GM23338 (cell line): ENCODE measurements around the gene CXCL1. TPM values are rescaled to one million over a fixed set of nuclear protein-coding genes. Genes with fewer than 3 reads are reported as not detected.

Source experiments
- ATAC-seq: fragments of 200-7000 bp; cut with Tn5 transposase; 3 replicates; pipeline ENCODE4 v1.9.1; 2020
- DNase-seq: peaks from one replicate; pipeline ENCODE4 v3.0.0-alpha.2; 2015; ENCODE audit warnings: low spot score
- H2AFZ ChIP-seq: fragments of 200-600 bp; sonication (generic); 2 replicates; pipeline ENCODE4 v1.8.0; 2016; ENCODE audit warnings: antibody characterized with exemption, mild to moderate bottlenecking, moderate library complexity
- H3F3A ChIP-seq: fragments of 200-600 bp; sonication (generic); replicated peaks from 2 replicates; pipeline ENCODE4 v1.8.0; 2017; ENCODE audit warnings: antibody characterized with exemption, mixed run types, low read depth
- H3K27ac ChIP-seq: fragments of 200-600 bp; sonication (generic); 2 replicates; pipeline ENCODE4 v1.6.1; 2016; ENCODE audit warnings: low read depth
- H3K27me3 ChIP-seq: fragments of 200-600 bp; sonication (generic); 2 replicates; pipeline ENCODE4 v1.8.0; 2016; ENCODE audit warnings: mild to moderate bottlenecking, mixed run types, moderate library complexity; ENCODE audit not compliant: insufficient read depth
- H3K36me3 ChIP-seq: fragments of 200-600 bp; sonication (generic); 2 replicates; pipeline ENCODE4 v1.8.0; 2016; ENCODE audit warnings: mild to moderate bottlenecking; ENCODE audit not compliant: insufficient read depth
- H3K4me1 ChIP-seq: fragments of 200-600 bp; sonication (generic); 2 replicates; pipeline ENCODE4 v1.8.0; 2016; ENCODE audit warnings: mild to moderate bottlenecking, moderate library complexity; ENCODE audit not compliant: insufficient read depth
- H3K4me2 ChIP-seq: fragments of 200-600 bp; sonication (generic); 2 replicates; pipeline ENCODE4 v1.7.1; 2017; ENCODE audit warnings: mixed run types
- H3K4me3 ChIP-seq: fragments of 200-600 bp; sonication (generic); 2 replicates; pipeline ENCODE4 v1.6.1; 2016; ENCODE audit warnings: mixed run types
- H3K79me2 ChIP-seq: fragments of 200-600 bp; sonication (generic); replicated peaks from 2 replicates; pipeline ENCODE4 v1.8.0; 2017; ENCODE audit warnings: mild to moderate bottlenecking; ENCODE audit not compliant: insufficient read depth
- H3K9me2 ChIP-seq: fragments of 200-600 bp; sonication (generic); 2 replicates; pipeline ENCODE4 v1.8.0; 2017; ENCODE audit not compliant: insufficient read depth
- H4K20me1 ChIP-seq: fragments of 200-600 bp; sonication (generic); replicated peaks from 2 replicates; pipeline ENCODE4 v1.8.0; 2017; ENCODE audit warnings: mild to moderate bottlenecking; ENCODE audit not compliant: insufficient read depth
- H3K27ac Mint-ChIP-seq: 2 replicates; pipeline ENCODE4 v1.8.0; 2020; ENCODE audit warnings: inconsistent platforms, mild to moderate bottlenecking, moderate library complexity, mixed read lengths
- H3K27me3 Mint-ChIP-seq: 3 replicates; pipeline ENCODE4 v1.8.0; 2022; ENCODE audit warnings: low read depth, mild to moderate bottlenecking, moderate library complexity, mixed read lengths, inconsistent platforms; ENCODE audit not compliant: insufficient read depth, poor library complexity
- H3K36me3 Mint-ChIP-seq: 3 replicates; pipeline ENCODE4 v1.8.0; 2021; ENCODE audit warnings: low read depth, mild to moderate bottlenecking, inconsistent platforms, moderate library complexity, mixed read lengths
- H3K4me1 Mint-ChIP-seq: 3 replicates; pipeline ENCODE4 v1.8.0; 2020; ENCODE audit warnings: mild to moderate bottlenecking, inconsistent platforms, mixed read lengths
- H3K4me3 Mint-ChIP-seq: 3 replicates; pipeline ENCODE4 v1.8.0; 2021; ENCODE audit warnings: moderate library complexity, mild to moderate bottlenecking, inconsistent platforms, mixed read lengths
- H3K9me3 Mint-ChIP-seq: 3 replicates; pipeline ENCODE4 v1.8.0; 2020; ENCODE audit warnings: moderate library complexity, mild to moderate bottlenecking, inconsistent platforms, mixed read lengths
- CREB1 ChIP-seq: fragments of 250-450 bp; sonication (Bioruptor Pico); IDR thresholded peaks from 2 replicates; pipeline ENCODE4 v1.5.0; 2020; ENCODE audit warnings: low read depth, mild to moderate bottlenecking, moderate library complexity
- EZH2 ChIP-seq: fragments of 200-600 bp; sonication (generic); IDR thresholded peaks from one replicate; pipeline ENCODE4 v1.8.0; 2017; ENCODE audit warnings: antibody characterized with exemption, mild to moderate bottlenecking, low read depth; ENCODE audit not compliant: unreplicated experiment
- EZH2phosphoT487 ChIP-seq: fragments of 200-600 bp; sonication (generic); IDR thresholded peaks from one replicate; pipeline ENCODE4 v1.8.1; 2018; ENCODE audit warnings: antibody characterized with exemption; ENCODE audit not compliant: unreplicated experiment
- JUNB ChIP-seq: IDR thresholded peaks from one replicate; pipeline ENCODE4 v1.6.1; 2016; ENCODE audit warnings: antibody characterized with exemption; ENCODE audit not compliant: unreplicated experiment
- POLR2AphosphoS5 ChIP-seq: IDR thresholded peaks from 2 replicates; pipeline ENCODE4 v1.6.1; 2016; ENCODE audit warnings: antibody characterized with exemption, low read depth
- REST ChIP-seq: IDR thresholded peaks from one replicate; pipeline ENCODE4 v1.6.1; 2018; ENCODE audit warnings: antibody characterized with exemption; ENCODE audit not compliant: unreplicated experiment
- STAT1 ChIP-seq: IDR thresholded peaks from one replicate; pipeline ENCODE4 v1.6.1; 2016; ENCODE audit warnings: antibody characterized with exemption; ENCODE audit not compliant: unreplicated experiment
- ZNF114 ChIP-seq: fragments of 250-450 bp; sonication (Bioruptor Pico); IDR thresholded peaks from 2 replicates; pipeline ENCODE4 v1.5.0; 2020; ENCODE audit warnings: mild to moderate bottlenecking, moderate library complexity
- ZNF331 ChIP-seq: fragments of 250-450 bp; sonication (Bioruptor Pico); IDR thresholded peaks from 2 replicates; pipeline ENCODE4 v1.5.0; 2020; ENCODE audit warnings: low read depth, mild to moderate bottlenecking, moderate library complexity
- polyA plus RNA-seq: library from polyadenylated mRNA; unstranded; fragments of >200 nt; fragmentation: Nextera tagmentation; extraction: Ambion mirVana; gene quantifications from 2 replicates; pipeline ENCODE4 v1.2.1, GENCODE V29; 2016
- total RNA-seq: library from RNA; depleted of rRNA; stranded (reverse); fragments of >200 nt; shearing (Covaris generic); gene quantifications from 2 replicates; pipeline ENCODE4 v1.2.3, GENCODE V29; 2014
- TF ChIP-seq, protein P1 (sequence below), 2 experiments: fragments of 200-600 bp in 1 of 2; sonication (generic) in 1 of 2; conservative IDR thresholded peaks; 2 replicates each; pipeline versions ENCODE4 v1.5.1 to v1.6.1; 2016 to 2017; ENCODE audit warnings: antibody characterized with exemption in 2 of 2, low read depth in 2 of 2, mild to moderate bottlenecking in 2 of 2, moderate library complexity in 1 of 2
- TF ChIP-seq, protein P2 (sequence below): IDR thresholded peaks from 2 replicates; pipeline ENCODE4 v1.6.1; 2016; ENCODE audit warnings: antibody characterized with exemption

CXCL1 gene
- total and polyA plus RNA-seq, 2 experiments from 2014 or later: 1.6 to 2.5 TPM

DNA sequence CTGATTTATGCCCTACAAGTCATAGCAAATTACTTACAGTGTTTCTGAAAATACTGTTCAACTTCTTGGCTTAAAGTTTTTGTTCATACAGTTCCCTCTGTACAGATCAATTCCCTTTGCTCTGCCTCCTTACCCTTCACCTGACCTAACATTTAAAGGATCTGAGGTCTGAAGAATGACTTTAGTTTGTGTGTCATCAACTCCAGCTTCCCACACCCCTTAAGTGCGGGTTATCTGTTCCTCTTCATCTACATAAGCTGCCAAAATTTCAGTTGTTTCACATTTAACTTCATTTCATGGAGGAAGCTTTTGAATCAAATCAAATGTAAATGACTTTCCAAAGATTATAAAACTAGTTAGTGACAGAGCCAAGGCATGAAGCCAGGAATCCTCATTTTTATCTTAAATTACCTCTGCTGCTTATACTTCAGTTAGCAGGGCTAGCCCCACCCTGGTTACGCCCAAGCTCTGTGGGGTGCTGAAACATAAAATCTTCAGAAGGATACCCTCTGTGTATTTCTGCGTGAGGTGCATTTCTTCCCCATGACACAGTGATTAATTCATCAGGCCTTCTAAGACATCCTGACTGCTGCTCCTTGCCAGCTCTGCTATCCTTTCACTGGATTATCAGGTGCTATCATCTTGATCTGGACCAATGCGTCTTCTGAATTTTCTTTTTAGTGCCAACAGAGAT is 16.5 kb downstream of the CXCL1 start:
- H3K27ac ChIP-seq: no peak overlapping the region
- H3K27ac Mint-ChIP-seq: no peak overlapping the region
- H3K9me2 ChIP-seq: no peaks in the 10 kb centered on the region
- DNase-seq (no peak), ATAC-seq (no peak)
- H3K27me3 ChIP-seq: no peaks in the 10 kb centered on the region
- H3K9me3 Mint-ChIP-seq: no peaks in the 10 kb centered on the region
- H3K4me3 Mint-ChIP-seq: no peak overlapping the region
- TF ChIP-seq ZNF114 (no peak), ZNF331 (CRISPR knock-in tag) (no peak), EZH2phosphoT487 (no peak)
- H3K4me1 ChIP-seq: no peaks in the 10 kb centered on the region
- H3K36me3 Mint-ChIP-seq: no peaks in the 10 kb centered on the region
- H3K36me3 ChIP-seq: no peaks in the 10 kb centered on the region
- H3K4me3 ChIP-seq: no peak overlapping the region
- no peaks in the 10 kb centered on the region for H3K27me3 Mint-ChIP-seq
- H3K4me2 ChIP-seq: no peak overlapping the region
- H2AFZ ChIP-seq: peak overlapping the region; percentile 67
- H3K79me2 ChIP-seq: no peaks in the 10 kb centered on the region
- no peaks in the 10 kb centered on the region for H3F3A ChIP-seq
- peaks cover 3% of the 10 kb centered on the region; the same call in 2 of the 3 replicates for H3K4me1 Mint-ChIP-seq
- no peaks in the 10 kb centered on the region for H4K20me1 ChIP-seq

DNA sequence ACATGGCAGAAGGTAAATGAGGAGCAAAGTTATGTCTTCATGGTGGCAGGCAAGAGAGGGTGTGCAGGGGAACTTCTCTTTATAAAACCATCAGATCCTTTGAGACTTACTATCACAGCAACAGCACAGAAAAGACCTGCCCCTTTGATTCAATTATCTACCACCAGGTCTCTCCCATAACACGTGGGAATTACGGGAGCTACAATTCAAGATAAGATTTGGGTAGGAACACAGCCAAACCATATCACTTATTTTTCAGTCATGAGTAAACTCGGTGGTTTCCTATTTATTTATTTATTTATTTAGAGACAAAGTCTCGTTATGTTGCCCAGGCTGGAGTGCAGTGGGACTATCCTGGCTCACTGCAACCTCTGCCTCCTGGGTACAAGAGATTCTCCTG is 22.1 kb downstream of the CXCL1 start:
- H3F3A ChIP-seq: no peaks in the 10 kb centered on the region
- H3K4me1 ChIP-seq: no peaks in the 10 kb centered on the region
- Mint-ChIP-seq H3K27me3 (no peaks in the 10 kb centered on the region), H3K36me3 (no peaks in the 10 kb centered on the region), H3K4me3 (no peak overlapping the region), H3K27ac (no peak overlapping the region), H3K4me1 (peaks cover 6% of the 10 kb centered on the region; the same call in 2 of the 3 replicates), H3K9me3 (no peaks in the 10 kb centered on the region)
- no peak overlapping the region for H2AFZ ChIP-seq
- no peaks in the 10 kb centered on the region for H3K27me3 ChIP-seq
- no peaks in the 10 kb centered on the region for H4K20me1 ChIP-seq
- no peak overlapping the region for H3K27ac ChIP-seq
- H3K4me3 ChIP-seq: no peak overlapping the region
- no peak for DNase-seq
- no peaks in the 10 kb centered on the region for H3K36me3 ChIP-seq
- H3K4me2 ChIP-seq: no peak overlapping the region
- H3K9me2 ChIP-seq: no peaks in the 10 kb centered on the region
- ATAC-seq: no peak
- H3K79me2 ChIP-seq: no peaks in the 10 kb centered on the region
- TF ChIP-seq, protein P1, sequence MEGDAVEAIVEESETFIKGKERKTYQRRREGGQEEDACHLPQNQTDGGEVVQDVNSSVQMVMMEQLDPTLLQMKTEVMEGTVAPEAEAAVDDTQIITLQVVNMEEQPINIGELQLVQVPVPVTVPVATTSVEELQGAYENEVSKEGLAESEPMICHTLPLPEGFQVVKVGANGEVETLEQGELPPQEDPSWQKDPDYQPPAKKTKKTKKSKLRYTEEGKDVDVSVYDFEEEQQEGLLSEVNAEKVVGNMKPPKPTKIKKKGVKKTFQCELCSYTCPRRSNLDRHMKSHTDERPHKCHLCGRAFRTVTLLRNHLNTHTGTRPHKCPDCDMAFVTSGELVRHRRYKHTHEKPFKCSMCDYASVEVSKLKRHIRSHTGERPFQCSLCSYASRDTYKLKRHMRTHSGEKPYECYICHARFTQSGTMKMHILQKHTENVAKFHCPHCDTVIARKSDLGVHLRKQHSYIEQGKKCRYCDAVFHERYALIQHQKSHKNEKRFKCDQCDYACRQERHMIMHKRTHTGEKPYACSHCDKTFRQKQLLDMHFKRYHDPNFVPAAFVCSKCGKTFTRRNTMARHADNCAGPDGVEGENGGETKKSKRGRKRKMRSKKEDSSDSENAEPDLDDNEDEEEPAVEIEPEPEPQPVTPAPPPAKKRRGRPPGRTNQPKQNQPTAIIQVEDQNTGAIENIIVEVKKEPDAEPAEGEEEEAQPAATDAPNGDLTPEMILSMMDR (conservative IDR thresholded peaks at IDR 0.05; ENCODE audit: low read depth in 2 of 2): no peak
- TF ChIP-seq, protein P2, sequence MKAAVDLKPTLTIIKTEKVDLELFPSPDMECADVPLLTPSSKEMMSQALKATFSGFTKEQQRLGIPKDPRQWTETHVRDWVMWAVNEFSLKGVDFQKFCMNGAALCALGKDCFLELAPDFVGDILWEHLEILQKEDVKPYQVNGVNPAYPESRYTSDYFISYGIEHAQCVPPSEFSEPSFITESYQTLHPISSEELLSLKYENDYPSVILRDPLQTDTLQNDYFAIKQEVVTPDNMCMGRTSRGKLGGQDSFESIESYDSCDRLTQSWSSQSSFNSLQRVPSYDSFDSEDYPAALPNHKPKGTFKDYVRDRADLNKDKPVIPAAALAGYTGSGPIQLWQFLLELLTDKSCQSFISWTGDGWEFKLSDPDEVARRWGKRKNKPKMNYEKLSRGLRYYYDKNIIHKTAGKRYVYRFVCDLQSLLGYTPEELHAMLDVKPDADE: no peak
- TF ChIP-seq REST (no peak), JUNB (no peak), EZH2 (no peak), ZNF114 (no peak), CREB1 (CRISPR knock-in tag) (no peak), POLR2AphosphoS5 (no peak), STAT1 (no peak), ZNF331 (CRISPR knock-in tag) (no peak), EZH2phosphoT487 (no peak)
